Suprapubic skin (tissue), 3 donors: ENCODE results near the gene STAG3.
"Not testable (repeated sequence)": the region's sequence is repeated elsewhere in the genome, so short reads cannot be mapped to it uniquely, and the experiment has no call there.

ENCODE experiments used
- EP300 ChIP-seq: sonication (generic); formaldehyde crosslinking; IDR thresholded peaks from one replicate; pipeline ENCODE4 v1.6.1; 2017; ENCODE audit warnings: antibody characterized with exemption
- POLR2A ChIP-seq, 2 donors: fragments of 450-650 bp; IDR thresholded peaks; one replicate each; pipeline ENCODE4 v1.6.1; 2017; ENCODE audit warnings: antibody characterized with exemption in 2 of 2, mild to moderate bottlenecking in 2 of 2, moderate library complexity in 2 of 2
- TF ChIP-seq, protein P1 (sequence below), 2 donors: fragments of 200-600 bp in 1 of 2; fragments of 450-650 bp in 1 of 2; sonication (generic) in 1 of 2; IDR thresholded peaks; one replicate each; pipeline ENCODE4 v1.5.1; 2016 to 2019; ENCODE audit warnings: antibody characterized with exemption in 2 of 2, mild to moderate bottlenecking in 1 of 2, moderate library complexity in 1 of 2

DNA sequence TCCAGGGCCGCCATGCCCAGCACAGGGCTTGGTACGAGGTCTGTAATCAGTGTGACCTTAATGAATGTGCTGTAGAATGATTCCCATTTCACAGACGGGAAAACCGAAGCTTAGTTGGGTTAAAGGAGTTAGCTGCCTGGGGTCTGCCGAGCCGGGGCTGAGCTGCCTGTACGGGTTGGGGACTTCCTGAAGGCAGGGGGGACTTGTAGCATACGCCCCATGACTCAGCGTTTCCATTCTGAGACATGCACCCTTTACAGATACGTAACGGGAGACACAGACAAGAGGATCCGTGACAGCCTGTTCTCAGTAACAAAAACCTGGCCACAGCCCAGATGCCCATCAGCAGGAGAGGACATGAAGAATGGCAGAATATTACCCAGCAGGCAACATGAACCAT lies 65.7 kb downstream of the STAG3 start:
- not testable (repeated sequence) for TF ChIP-seq POLR2A (IDR thresholded peaks at IDR 0.05); EP300
- TF ChIP-seq, protein P1, sequence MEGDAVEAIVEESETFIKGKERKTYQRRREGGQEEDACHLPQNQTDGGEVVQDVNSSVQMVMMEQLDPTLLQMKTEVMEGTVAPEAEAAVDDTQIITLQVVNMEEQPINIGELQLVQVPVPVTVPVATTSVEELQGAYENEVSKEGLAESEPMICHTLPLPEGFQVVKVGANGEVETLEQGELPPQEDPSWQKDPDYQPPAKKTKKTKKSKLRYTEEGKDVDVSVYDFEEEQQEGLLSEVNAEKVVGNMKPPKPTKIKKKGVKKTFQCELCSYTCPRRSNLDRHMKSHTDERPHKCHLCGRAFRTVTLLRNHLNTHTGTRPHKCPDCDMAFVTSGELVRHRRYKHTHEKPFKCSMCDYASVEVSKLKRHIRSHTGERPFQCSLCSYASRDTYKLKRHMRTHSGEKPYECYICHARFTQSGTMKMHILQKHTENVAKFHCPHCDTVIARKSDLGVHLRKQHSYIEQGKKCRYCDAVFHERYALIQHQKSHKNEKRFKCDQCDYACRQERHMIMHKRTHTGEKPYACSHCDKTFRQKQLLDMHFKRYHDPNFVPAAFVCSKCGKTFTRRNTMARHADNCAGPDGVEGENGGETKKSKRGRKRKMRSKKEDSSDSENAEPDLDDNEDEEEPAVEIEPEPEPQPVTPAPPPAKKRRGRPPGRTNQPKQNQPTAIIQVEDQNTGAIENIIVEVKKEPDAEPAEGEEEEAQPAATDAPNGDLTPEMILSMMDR (IDR thresholded peaks at IDR 0.05), result not testable (repeated sequence)
